Measurements from ENCODE around the gene ANKRD9.

DNA sequence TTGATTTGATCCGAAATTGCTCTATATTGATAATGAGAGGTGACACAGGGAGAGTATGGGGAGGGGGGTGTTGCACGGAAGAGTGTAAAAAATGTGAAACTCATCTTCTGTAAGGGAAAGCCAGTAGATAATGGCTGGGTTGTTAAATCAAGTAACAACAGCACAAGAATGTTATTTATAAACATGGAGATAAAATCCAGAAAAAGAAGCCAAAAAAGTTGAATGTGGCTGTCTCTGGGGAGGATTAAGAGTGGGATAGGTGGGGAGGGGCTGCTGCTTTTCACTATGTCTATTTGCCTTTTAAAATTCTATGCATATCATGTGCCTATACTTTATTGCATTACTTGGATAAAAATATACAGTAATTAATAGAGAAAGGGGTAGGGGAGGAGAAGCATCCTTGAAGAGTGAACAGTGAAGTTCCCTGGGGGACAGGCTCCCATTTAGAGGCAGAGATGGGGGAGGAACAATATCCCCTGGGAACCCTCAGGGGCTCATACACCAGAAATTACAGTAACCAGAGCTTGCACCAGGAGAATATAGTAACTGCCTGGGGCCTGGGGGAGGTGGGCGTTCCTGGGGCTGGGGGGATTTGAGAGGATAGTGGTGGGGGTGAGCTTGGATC, 39.2 kb upstream of the ANKRD9 start:
- no peak for TF ChIP-seq POLR2A (IDR thresholded peaks at IDR 0.05)
- TF ChIP-seq, protein P1, sequence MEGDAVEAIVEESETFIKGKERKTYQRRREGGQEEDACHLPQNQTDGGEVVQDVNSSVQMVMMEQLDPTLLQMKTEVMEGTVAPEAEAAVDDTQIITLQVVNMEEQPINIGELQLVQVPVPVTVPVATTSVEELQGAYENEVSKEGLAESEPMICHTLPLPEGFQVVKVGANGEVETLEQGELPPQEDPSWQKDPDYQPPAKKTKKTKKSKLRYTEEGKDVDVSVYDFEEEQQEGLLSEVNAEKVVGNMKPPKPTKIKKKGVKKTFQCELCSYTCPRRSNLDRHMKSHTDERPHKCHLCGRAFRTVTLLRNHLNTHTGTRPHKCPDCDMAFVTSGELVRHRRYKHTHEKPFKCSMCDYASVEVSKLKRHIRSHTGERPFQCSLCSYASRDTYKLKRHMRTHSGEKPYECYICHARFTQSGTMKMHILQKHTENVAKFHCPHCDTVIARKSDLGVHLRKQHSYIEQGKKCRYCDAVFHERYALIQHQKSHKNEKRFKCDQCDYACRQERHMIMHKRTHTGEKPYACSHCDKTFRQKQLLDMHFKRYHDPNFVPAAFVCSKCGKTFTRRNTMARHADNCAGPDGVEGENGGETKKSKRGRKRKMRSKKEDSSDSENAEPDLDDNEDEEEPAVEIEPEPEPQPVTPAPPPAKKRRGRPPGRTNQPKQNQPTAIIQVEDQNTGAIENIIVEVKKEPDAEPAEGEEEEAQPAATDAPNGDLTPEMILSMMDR (IDR thresholded peaks at IDR 0.05): no peak
